Hematopoietic multipotent progenitor cell treated with erythropoietin and hydrocortisone succinate and interleukin-3 and kit ligand, for 17 days (in vitro differentiated cells): ENCODE data around the gene BAAT.
A peak's percentile ranks its signal among the peaks of the same experiment; 100 is the strongest.

Experiments used
- DNase-seq: peaks from one replicate; pipeline ENCODE4 v3.0.0-alpha.2; 2015; ENCODE audit warnings: low spot score

The BAAT gene

DNA sequence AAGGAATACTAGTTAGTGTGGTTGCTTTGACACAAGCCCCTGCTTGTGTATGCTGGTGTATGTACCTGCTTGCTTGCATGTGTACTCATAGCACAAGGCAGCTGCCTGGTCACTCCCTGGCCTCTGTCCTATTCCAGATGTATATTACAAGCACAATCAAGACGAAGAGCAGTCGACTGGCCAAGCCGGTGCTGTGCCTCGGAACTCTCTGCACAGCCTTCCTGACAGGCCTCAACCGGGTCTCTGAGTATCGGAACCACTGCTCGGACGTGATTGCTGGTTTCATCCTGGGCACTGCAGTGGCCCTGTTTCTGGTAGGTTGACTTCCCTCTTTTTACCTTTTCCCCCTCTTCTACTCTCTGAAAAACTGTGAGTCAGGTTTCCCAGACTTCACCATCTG lies 72.1 kb downstream of the BAAT start:
- DNase-seq = no peak

DNA sequence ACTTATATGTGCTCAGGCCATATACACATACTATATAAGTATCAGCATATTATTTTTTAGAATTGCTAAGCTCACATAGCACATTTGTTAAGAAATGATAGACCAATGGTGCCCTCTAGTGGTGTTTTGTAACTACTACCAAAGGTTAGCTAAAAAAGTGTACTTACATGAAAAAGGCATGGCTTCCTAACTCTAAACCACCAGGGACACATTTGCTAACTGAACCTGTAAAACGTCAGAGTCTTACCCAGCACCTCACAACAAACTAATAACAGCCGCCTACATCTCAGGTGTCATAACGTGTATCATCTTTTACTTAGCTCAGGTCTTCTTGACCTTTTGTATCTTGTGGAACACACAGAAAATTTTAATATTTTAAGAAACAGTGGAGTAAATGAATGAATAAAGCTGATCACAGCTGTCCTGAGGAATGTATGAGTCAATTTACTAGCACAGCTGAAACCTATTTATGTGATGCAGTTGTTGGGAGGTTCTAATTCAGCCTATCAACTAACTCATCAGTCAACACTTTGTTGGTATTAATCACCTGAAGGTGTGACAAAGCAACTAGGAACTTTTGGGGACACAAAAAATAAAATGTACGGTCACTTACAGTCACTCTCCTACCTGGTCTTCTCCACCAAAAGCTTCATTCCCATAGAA lies 72.9 kb downstream of the BAAT start:
- peak; percentile 67 for DNase-seq

DNA sequence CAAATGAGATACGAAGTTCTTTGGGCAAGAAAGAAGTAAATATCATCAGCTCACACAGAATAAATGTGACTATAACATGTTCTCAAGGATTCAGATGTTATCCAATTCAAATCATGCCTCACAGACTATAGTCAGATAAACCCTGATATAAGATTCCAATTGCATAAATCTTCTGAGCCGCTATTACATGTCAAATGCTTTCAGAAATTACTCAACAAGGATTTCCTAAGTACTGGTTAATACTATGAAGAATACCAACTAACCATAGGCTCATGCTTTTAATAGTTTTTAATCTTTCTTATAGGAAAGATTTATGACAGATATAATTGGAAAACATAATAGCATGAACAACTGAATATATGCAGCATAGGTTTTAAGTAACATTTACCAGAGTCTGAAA lies 73.6 kb downstream of the BAAT start:
- DNase-seq = no peak
